Trophoblast cell (in vitro differentiated cells and primary cell): ENCODE measurements around the gene ELF2.
A peak's percentile ranks its signal among the peaks of the same experiment; 100 is the strongest.

Experiments
- DNase-seq, 2 donors: peaks; one replicate each; pipeline ENCODE4 v3.0.0-alpha.2; 2016
- H2AFZ ChIP-seq: 2 replicates; pipeline ENCODE4 v1.6.1; 2013; ENCODE audit warnings: low read length, moderate library complexity, mild to moderate bottlenecking; ENCODE audit not compliant: insufficient read depth, poor library complexity
- H2AK5ac ChIP-seq: 2 replicates; pipeline ENCODE4 v1.6.1; 2013; ENCODE audit warnings: mild to moderate bottlenecking, low read length
- H2BK120ac ChIP-seq: 2 replicates; pipeline ENCODE4 v1.6.1; 2013; ENCODE audit warnings: low read length, mild to moderate bottlenecking, moderate library complexity; ENCODE audit not compliant: insufficient read depth, poor library complexity
- H2BK12ac ChIP-seq: 2 replicates; pipeline ENCODE4 v1.6.1; 2013; ENCODE audit warnings: mild to moderate bottlenecking, low read length, moderate library complexity
- H2BK5ac ChIP-seq: 2 replicates; pipeline ENCODE4 v1.6.1; 2013; ENCODE audit warnings: low read length, low read depth, moderate library complexity, mild to moderate bottlenecking; ENCODE audit not compliant: poor library complexity
- H3K14ac ChIP-seq: 2 replicates; pipeline ENCODE4 v1.6.1; 2013; ENCODE audit warnings: mild to moderate bottlenecking, low read length
- H3K18ac ChIP-seq: 2 replicates; pipeline ENCODE4 v1.6.1; 2013; ENCODE audit warnings: mild to moderate bottlenecking, low read length
- H3K23ac ChIP-seq: 2 replicates; pipeline ENCODE4 v1.6.1; 2013; ENCODE audit warnings: low read length
- H3K27ac ChIP-seq: 2 replicates; pipeline ENCODE4 v1.5.1; 2013; ENCODE audit warnings: low read depth, mild to moderate bottlenecking, inconsistent platforms, low read length, moderate library complexity
- H3K27me3 ChIP-seq: 2 replicates; pipeline ENCODE4 v1.6.1; 2013; ENCODE audit warnings: inconsistent platforms, mild to moderate bottlenecking, low read length, moderate library complexity; ENCODE audit not compliant: insufficient read depth
- H3K36me3 ChIP-seq, 2 experiments: 1 replicate in 1 of 2; 2 replicates in 1 of 2; pipeline ENCODE4 v1.6.1; 2013; ENCODE audit warnings: low read length in 2 of 2, mild to moderate bottlenecking in 2 of 2, moderate library complexity in 1 of 2; ENCODE audit not compliant: insufficient read depth in 2 of 2, control insufficient read depth in 1 of 2
- H3K4ac ChIP-seq: 2 replicates; pipeline ENCODE4 v1.6.1; 2013; ENCODE audit warnings: low read depth, mild to moderate bottlenecking, low read length, moderate library complexity
- H3K4me1 ChIP-seq, 2 experiments: 1 replicate in 1 of 2; 2 replicates in 1 of 2; pipeline ENCODE4 v1.6.1; 2013; ENCODE audit warnings: low read length in 2 of 2, mild to moderate bottlenecking in 2 of 2, moderate library complexity in 1 of 2; ENCODE audit not compliant: insufficient read depth in 2 of 2, control insufficient read depth in 1 of 2
- H3K4me2 ChIP-seq: 2 replicates; pipeline ENCODE4 v1.6.1; 2013; ENCODE audit warnings: inconsistent platforms, mild to moderate bottlenecking, low read length, moderate library complexity
- H3K4me3 ChIP-seq: 2 replicates; pipeline ENCODE4 v1.5.1; 2013; ENCODE audit warnings: mild to moderate bottlenecking, low read depth, low read length, inconsistent platforms
- H3K79me1 ChIP-seq: one replicate; pipeline ENCODE4 v1.6.1; 2013; ENCODE audit warnings: low read length
- H3K79me2 ChIP-seq: 2 replicates; pipeline ENCODE4 v1.6.1; 2013; ENCODE audit warnings: low read length, mild to moderate bottlenecking; ENCODE audit not compliant: control insufficient read depth, insufficient read depth, poor library complexity
- H3K9ac ChIP-seq: 2 replicates; pipeline ENCODE4 v1.6.1; 2013; ENCODE audit warnings: mild to moderate bottlenecking, low read length
- H3K9me3 ChIP-seq: 2 replicates; pipeline ENCODE4 v1.6.1; 2013; ENCODE audit warnings: low read depth, mild to moderate bottlenecking, control low read depth, inconsistent platforms, low read length; ENCODE audit not compliant: insufficient read depth
- H4K12ac ChIP-seq: 2 replicates; pipeline ENCODE4 v1.6.1; 2013; ENCODE audit warnings: low read depth, mild to moderate bottlenecking, low read length, moderate library complexity
- H4K8ac ChIP-seq: 2 replicates; pipeline ENCODE4 v1.6.1; 2013; ENCODE audit warnings: low read depth, mild to moderate bottlenecking, low read length, moderate library complexity
- H4K91ac ChIP-seq: one replicate; pipeline ENCODE4 v1.6.1; 2013; ENCODE audit warnings: low read depth, mild to moderate bottlenecking, low read length, moderate library complexity
- WGBS: extraction: QIAGEN DNeasy Blood & Tissue Kit; methylation state at CpG from one replicate; pipeline ENCODE4 v1.1.7; 2013; ENCODE audit warnings: missing lambda C conversion rate; ENCODE audit not compliant: insufficient read length, insufficient coverage; ENCODE audit errors: extremely low coverage; 5-methylcytosine and 5-hydroxymethylcytosine counted together

Gene ELF2

GRCh38 chr4:139084804-139085093, 92.3 kb downstream of the ELF2 start:
- Histone ChIP-seq H3K27me3 (no peaks in the 10 kb centered on the region), H3K9ac (peak overlapping the region; percentile 57), H3K4me3 (peak overlapping the region; percentile 97), H3K79me2 (peaks cover 8% of the 10 kb centered on the region), H2BK12ac (no peak overlapping the region), H3K36me3 (peaks cover 0 to 2% of the 10 kb centered on the region in 2 experiments), H3K18ac (no peak overlapping the region), H2AK5ac (no peak overlapping the region), H4K8ac (no peak overlapping the region), H3K4me2 (peak overlapping the region; percentile 68), H3K23ac (no peak overlapping the region), H2BK120ac (no peak overlapping the region), H2AFZ (no peak overlapping the region), H3K14ac (no peak overlapping the region), H4K12ac (no peak overlapping the region), H3K9me3 (no peaks in the 10 kb centered on the region), H3K4ac (no peak overlapping the region), H2BK5ac (no peak overlapping the region), H3K79me1 (peaks cover 14% of the 10 kb centered on the region), H4K91ac (no peak overlapping the region), H3K27ac (peak overlapping the region; percentile 96), H3K4me1 (no peaks in the 10 kb centered on the region)
- DNase-seq: no peak
- WGBS: no CpG with 5 or more reads among the region's 2 CpGs

- Histone ChIP-seq H2AK5ac (no peak overlapping the region), H4K91ac (peak overlapping the region; percentile 88), H3K18ac (peak overlapping the region; percentile 82), H2BK5ac (peak overlapping the region; percentile 70), H3K27me3 (no peaks in the 10 kb centered on the region), H2AFZ (peak overlapping the region; percentile 53), H4K8ac (peak overlapping the region; percentile 58), H3K9me3 (no peaks in the 10 kb centered on the region), H3K79me2 (peaks cover 8% of the 10 kb centered on the region), H3K4me2 (peak overlapping the region; percentile 80), H3K4me1 (no peaks in the 10 kb centered on the region), H3K4ac (peak overlapping the region; percentile 46), H3K14ac (peak overlapping the region; percentile 85), H2BK120ac (peak overlapping the region; percentile 62), H3K4me3 (peak overlapping the region; percentile 97), H3K23ac (no peak overlapping the region), H3K79me1 (peaks cover 14% of the 10 kb centered on the region), H2BK12ac (no peak overlapping the region), H3K9ac (peak overlapping the region; percentile 88), H3K36me3 (peaks cover 0 to 2% of the 10 kb centered on the region in 2 experiments), H3K27ac (peak overlapping the region; percentile 96), H4K12ac (peak overlapping the region; percentile 33)
- DNase-seq: peak; percentile 76 to 79
- no CpG with 5 or more reads among the region's 68 CpGs for WGBS
These were observed 92.8 kb downstream of the ELF2 start for GRCh38 chr4:139083956-139084803.

GRCh38 chr4:139083607-139083955, 93.4 kb downstream of the ELF2 start:
- Histone ChIP-seq H4K12ac (peak overlapping the region; percentile 54), H3K4ac (peak overlapping the region; percentile 46), H3K4me3 (peak overlapping the region; percentile 97), H3K23ac (no peak overlapping the region), H3K9ac (peak overlapping the region; percentile 88), H3K14ac (peak overlapping the region; percentile 85), H2BK12ac (no peak overlapping the region), H3K27ac (peak overlapping the region; percentile 96), H3K79me2 (peaks cover 8% of the 10 kb centered on the region), H3K36me3 (no peaks in the 10 kb centered on the region), H3K4me2 (peak overlapping the region; percentile 80), H3K79me1 (peaks cover 14% of the 10 kb centered on the region), H2AK5ac (peak overlapping the region; percentile 43), H2AFZ (peak overlapping the region; percentile 53), H4K8ac (peak overlapping the region; percentile 58), H3K27me3 (no peaks in the 10 kb centered on the region), H3K9me3 (no peaks in the 10 kb centered on the region), H2BK5ac (peak overlapping the region; percentile 70), H3K4me1 (no peaks in the 10 kb centered on the region), H3K18ac (peak overlapping the region; percentile 82), H2BK120ac (peak overlapping the region; percentile 62), H4K91ac (peak overlapping the region; percentile 88)
- DNase-seq: peak; percentile 49 to 64
- WGBS: no CpG with 5 or more reads among the region's 34 CpGs

- Histone ChIP-seq H3K4me2 (peak overlapping the region; percentile 80), H2AFZ (peak overlapping the region; percentile 32), H3K4ac (peak overlapping the region; percentile 4), H3K18ac (peak overlapping the region; percentile 82), H2BK120ac (peak overlapping the region; percentile 62), H4K8ac (peak overlapping the region; percentile 58), H4K12ac (peak overlapping the region; percentile 54), H3K14ac (peak overlapping the region; percentile 85), H4K91ac (peak overlapping the region; percentile 88), H3K23ac (no peak overlapping the region), H3K9me3 (no peaks in the 10 kb centered on the region), H2BK12ac (no peak overlapping the region), H2AK5ac (no peak overlapping the region), H3K9ac (peak overlapping the region; percentile 88), H2BK5ac (peak overlapping the region; percentile 18), H3K36me3 (no peaks in the 10 kb centered on the region), H3K79me1 (peaks cover 14% of the 10 kb centered on the region), H3K79me2 (peaks cover 8% of the 10 kb centered on the region), H3K27me3 (no peaks in the 10 kb centered on the region), H3K4me1 (no peaks in the 10 kb centered on the region), H3K27ac (peak overlapping the region; percentile 96), H3K4me3 (peak overlapping the region; percentile 97)
- peak; percentile 97 to 98 for DNase-seq
- WGBS: no CpG with 5 or more reads among the region's 38 CpGs
These were observed 94.0 kb downstream of the ELF2 start for GRCh38 chr4:139082750-139083606.
